K562 (cell line): Measurements from ENCODE around the gene CYP21A2. TPM values are rescaled to one million over a fixed set of nuclear protein-coding genes. Genes with fewer than 3 reads are reported as not detected.

Source experiments
- CTCF ChIP-seq, 3 experiments: IDR thresholded peaks in 2 of 3; conservative IDR thresholded peaks in 1 of 3; 2 replicates each; pipeline ENCODE4 v1.5.1; 2011 to 2012; ENCODE audit warnings: low read length in 3 of 3, mild to moderate bottlenecking in 3 of 3, control low read depth in 2 of 3, improper control_type of control experiment in 1 of 3, inconsistent platforms in 1 of 3, low read depth in 1 of 3, mixed read lengths in 1 of 3, moderate library complexity in 1 of 3; ENCODE audit not compliant: insufficient read depth in 2 of 3
- HIVEP1 ChIP-seq: fragments of 250-450 bp; sonication (Bioruptor Pico); IDR thresholded peaks from 2 replicates; pipeline ENCODE4 v1.4.0; 2020; ENCODE audit warnings: mild to moderate bottlenecking
- MYNN ChIP-seq, 2 experiments: sonication (generic); formaldehyde crosslinking in 1 of 2; IDR thresholded peaks; 2 replicates each; pipeline versions ENCODE4 v1.5.0 to v1.6.1; 2016 to 2020; ENCODE audit warnings: antibody characterized with exemption in 1 of 2, missing genetic modification reagents in 1 of 2
- NONO ChIP-seq, 2 experiments: fragments of 200-400 bp in 1 of 2; fragments of 450-650 bp in 1 of 2; formaldehyde crosslinking in 1 of 2; IDR thresholded peaks; 2 replicates each; pipeline ENCODE4 v1.6.1; 2017; ENCODE audit warnings: low read depth in 2 of 2, mild to moderate bottlenecking in 2 of 2, moderate library complexity in 2 of 2, low read length in 1 of 2
- POLR2AphosphoS5 ChIP-seq: IDR thresholded peaks from 2 replicates; pipeline ENCODE4 v1.6.1; 2011; ENCODE audit warnings: mild to moderate bottlenecking, low read depth, low read length, moderate library complexity; ENCODE audit not compliant: control insufficient read depth, insufficient read depth
- PTTG1 ChIP-seq: fragments of 450-650 bp; IDR thresholded peaks from 2 replicates; pipeline ENCODE4 v1.6.1; 2016; ENCODE audit warnings: low read depth, mild to moderate bottlenecking, missing genetic modification characterization, missing compliant biosample characterization
- RB1 ChIP-seq: fragments of 450-650 bp; IDR thresholded peaks from 2 replicates; pipeline ENCODE4 v1.6.1; 2017; ENCODE audit warnings: low read depth, mild to moderate bottlenecking
- RBFOX2 ChIP-seq: fragments of 200-400 bp; formaldehyde crosslinking; IDR thresholded peaks from 2 replicates; pipeline ENCODE4 v1.6.1; 2017; ENCODE audit warnings: low read depth, mild to moderate bottlenecking, low read length, moderate library complexity
- TAF1 ChIP-seq: IDR thresholded peaks from 2 replicates; pipeline ENCODE4 v1.6.1; 2011; ENCODE audit warnings: mild to moderate bottlenecking, low read length, moderate library complexity; ENCODE audit not compliant: insufficient read depth, control insufficient read depth, severe bottlenecking; ENCODE audit errors: extremely low read depth
- UBTF ChIP-seq, 2 experiments: IDR thresholded peaks; 2 replicates each; pipeline ENCODE4 v1.6.1; 2012; ENCODE audit warnings: improper control_type of control experiment in 2 of 2, low read depth in 2 of 2, low read length in 2 of 2, borderline replicate concordance in 1 of 2
- VEZF1 ChIP-seq: fragments of 200-800 bp; sonication (Bioruptor generic); IDR thresholded peaks from 2 replicates; pipeline ENCODE4 v1.6.1; 2017; ENCODE audit warnings: missing genetic modification characterization, missing compliant biosample characterization
- ZNF263 ChIP-seq: sonication (generic); formaldehyde crosslinking; IDR thresholded peaks from 2 replicates; pipeline ENCODE4 v1.8.0; 2022; ENCODE audit warnings: mild to moderate bottlenecking, missing genetic modification reagents, borderline replicate concordance
- ZNF311 ChIP-seq: fragments of 250-450 bp; sonication (Bioruptor Pico); IDR thresholded peaks from 2 replicates; pipeline ENCODE4 v1.4.0; 2020; ENCODE audit warnings: mild to moderate bottlenecking, moderate library complexity
- ZNF436 ChIP-seq: fragments of 250-450, 450-650 bp; sonication (Bioruptor Pico); formaldehyde crosslinking; IDR thresholded peaks from 2 replicates; pipeline ENCODE4 v1.7.0; 2020; ENCODE audit warnings: mild to moderate bottlenecking
- polyA plus RNA-seq, 8 experiments: library from polyadenylated mRNA; depleted of rRNA in 4 of 8; stranded (reverse) in 5 of 8; unstranded in 3 of 8; fragments of >200 nt; fragmentation: Nextera tagmentation in 2 of 8; fragmentation: Illumina TruSeq in 1 of 8; extraction: Ambion mirVana in 2 of 8; extraction: Trizol in 1 of 8; gene quantifications; 2 replicates each; pipeline versions ENCODE4 v1.2.1 to v1.2.3, GENCODE V29; 2011 to 2014; ENCODE audit warnings: inconsistent platforms in 1 of 8, missing spikeins in 1 of 8
- total RNA-seq, 7 experiments: library from RNA; depleted of rRNA in 6 of 7; stranded (reverse); fragments of >200 nt in 6 of 7; fragmentation: Illumina TruSeq in 2 of 7; extraction: Trizol in 2 of 7; gene quantifications; 2 replicates each; pipeline versions ENCODE4 v1.2.1 to v1.2.3, GENCODE V29; 2011 to 2021; ENCODE audit warnings: low replicate concordance in 1 of 7
- TF ChIP-seq, protein P1 (sequence below): sonication (generic); formaldehyde crosslinking; IDR thresholded peaks from 2 replicates; pipeline ENCODE4 v1.5.0; 2020; ENCODE audit warnings: missing genetic modification reagents
- TF ChIP-seq, protein P2 (sequence below): fragments of 250-450 bp; sonication (Bioruptor Pico); IDR thresholded peaks from 2 replicates; pipeline ENCODE4 v1.8.0; 2021; ENCODE audit warnings: moderate library complexity, mild to moderate bottlenecking, inconsistent platforms

Gene CYP21A2
- total and polyA plus RNA-seq, 9 of the 15 experiments (the other 6 are each of a cell fraction or from before 2014, with no cell fraction given), result 0.03 to 1.4 (median 0.19) TPM

DNA sequence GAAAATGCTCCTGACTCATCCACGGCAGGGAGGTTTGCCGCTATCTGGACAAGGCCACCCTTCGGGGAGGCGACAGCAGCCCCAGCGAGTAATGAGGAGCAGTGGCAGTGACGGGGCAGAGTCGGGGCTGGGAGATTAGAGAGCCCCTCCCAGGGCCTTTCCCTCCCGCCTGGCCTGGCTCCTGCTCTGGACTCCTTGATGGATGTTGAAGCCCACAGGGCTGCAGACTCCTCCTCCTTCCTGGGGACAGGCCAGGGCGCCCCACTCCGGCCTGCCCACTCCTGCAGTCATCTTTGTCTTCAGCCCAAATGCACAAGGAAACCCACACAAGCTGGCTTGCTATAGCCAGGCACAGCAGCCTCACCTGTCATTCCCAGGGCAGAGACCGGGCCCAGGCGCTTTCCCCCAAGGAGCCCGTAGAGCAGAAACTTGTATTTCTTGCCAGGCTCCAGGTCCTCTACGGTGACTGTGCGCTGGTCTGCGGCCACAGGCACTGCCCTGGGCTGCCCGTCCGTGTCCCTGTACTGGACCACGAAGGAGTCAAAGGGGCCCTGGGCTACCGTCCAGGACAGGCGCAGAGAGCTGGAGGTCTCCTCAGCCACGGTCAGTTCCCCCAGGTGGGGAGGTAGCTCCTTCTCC, 7.7 kb downstream of the CYP21A2 start (continued):
- TF ChIP-seq TAF1 (peak; percentile 22), PTTG1 (no peak), RBFOX2 (peak; percentile 70), UBTF (IDR thresholded peaks at IDR 0.05; ENCODE audit: borderline replicate concordance in 1 of 2, low read depth in 2 of 2, low read length in 2 of 2) (peak; percentile 38 to 56; a peak in 2 of 4 replicates), CTCF (IDR thresholded peaks at IDR 0.05 in 2 of 3, conservative IDR thresholded peaks at IDR 0.05 in 1 of 3; ENCODE audit: insufficient read depth in 2 of 3, low read depth in 1 of 3, low read length in 3 of 3) (peak in 1 of 3 experiments; percentile 10; a peak in 1 of 6 replicates), RB1 (peak; percentile 7; the same call in 1 of the 2 replicates), ZNF263 (CRISPR knock-in tag) (0 out of 2 replicates have a peak, but pooled peaks have one; percentile 6), VEZF1 (peak; percentile 58), MYNN (IDR thresholded peaks at IDR 0.05) (no peak), MYNN (CRISPR knock-in tag; IDR thresholded peaks at IDR 0.05) (no peak), POLR2AphosphoS5 (peak; percentile 46; the same call in 1 of the 2 replicates), NONO (IDR thresholded peaks at IDR 0.05; ENCODE audit: low read depth in 2 of 2, low read length in 1 of 2) (no peak), HIVEP1 (CRISPR knock-in tag) (no peak), ZNF311 (CRISPR knock-in tag) (no peak), ZNF436 (no peak)
- TF ChIP-seq, protein P1, sequence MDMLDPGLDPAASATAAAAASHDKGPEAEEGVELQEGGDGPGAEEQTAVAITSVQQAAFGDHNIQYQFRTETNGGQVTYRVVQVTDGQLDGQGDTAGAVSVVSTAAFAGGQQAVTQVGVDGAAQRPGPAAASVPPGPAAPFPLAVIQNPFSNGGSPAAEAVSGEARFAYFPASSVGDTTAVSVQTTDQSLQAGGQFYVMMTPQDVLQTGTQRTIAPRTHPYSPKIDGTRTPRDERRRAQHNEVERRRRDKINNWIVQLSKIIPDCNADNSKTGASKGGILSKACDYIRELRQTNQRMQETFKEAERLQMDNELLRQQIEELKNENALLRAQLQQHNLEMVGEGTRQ (CRISPR knock-in tag), result no peak
- TF ChIP-seq, protein P2, sequence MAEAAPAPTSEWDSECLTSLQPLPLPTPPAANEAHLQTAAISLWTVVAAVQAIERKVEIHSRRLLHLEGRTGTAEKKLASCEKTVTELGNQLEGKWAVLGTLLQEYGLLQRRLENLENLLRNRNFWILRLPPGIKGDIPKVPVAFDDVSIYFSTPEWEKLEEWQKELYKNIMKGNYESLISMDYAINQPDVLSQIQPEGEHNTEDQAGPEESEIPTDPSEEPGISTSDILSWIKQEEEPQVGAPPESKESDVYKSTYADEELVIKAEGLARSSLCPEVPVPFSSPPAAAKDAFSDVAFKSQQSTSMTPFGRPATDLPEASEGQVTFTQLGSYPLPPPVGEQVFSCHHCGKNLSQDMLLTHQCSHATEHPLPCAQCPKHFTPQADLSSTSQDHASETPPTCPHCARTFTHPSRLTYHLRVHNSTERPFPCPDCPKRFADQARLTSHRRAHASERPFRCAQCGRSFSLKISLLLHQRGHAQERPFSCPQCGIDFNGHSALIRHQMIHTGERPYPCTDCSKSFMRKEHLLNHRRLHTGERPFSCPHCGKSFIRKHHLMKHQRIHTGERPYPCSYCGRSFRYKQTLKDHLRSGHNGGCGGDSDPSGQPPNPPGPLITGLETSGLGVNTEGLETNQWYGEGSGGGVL, result no peak
